Measurements from ENCODE around the gene SLC28A3.

DNA sequence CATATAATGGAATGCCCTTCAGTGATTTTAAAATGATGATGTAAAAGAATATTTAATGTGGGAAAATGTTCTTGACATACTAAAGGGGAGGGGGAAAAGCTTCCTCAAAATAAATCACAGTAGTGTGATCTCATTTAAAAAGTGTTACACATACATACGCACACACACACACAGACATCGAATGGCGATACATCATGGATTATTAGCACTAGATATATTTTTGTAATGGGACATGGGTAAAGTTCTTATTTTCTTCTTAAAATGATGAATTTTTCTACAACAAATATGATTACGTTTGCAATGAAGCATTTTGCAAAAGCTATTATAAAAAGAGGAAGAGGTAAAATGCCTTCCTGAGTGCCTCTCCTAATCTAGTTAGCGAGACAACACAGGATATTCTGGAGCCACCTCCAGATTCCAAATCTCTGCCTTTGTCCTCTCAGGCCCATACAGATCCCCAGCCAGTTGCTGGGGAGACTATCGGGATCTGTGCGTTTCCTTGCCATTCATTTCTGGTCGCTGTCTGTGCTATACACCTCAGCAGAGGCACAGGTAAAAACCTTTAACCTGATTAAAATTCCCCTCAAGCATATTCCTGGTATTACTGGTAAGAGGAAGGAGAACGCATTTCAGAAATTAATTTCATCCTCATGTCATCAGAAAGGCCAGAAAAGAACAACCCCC is 69.6 kb downstream of the SLC28A3 start:
- TF ChIP-seq, protein P1, sequence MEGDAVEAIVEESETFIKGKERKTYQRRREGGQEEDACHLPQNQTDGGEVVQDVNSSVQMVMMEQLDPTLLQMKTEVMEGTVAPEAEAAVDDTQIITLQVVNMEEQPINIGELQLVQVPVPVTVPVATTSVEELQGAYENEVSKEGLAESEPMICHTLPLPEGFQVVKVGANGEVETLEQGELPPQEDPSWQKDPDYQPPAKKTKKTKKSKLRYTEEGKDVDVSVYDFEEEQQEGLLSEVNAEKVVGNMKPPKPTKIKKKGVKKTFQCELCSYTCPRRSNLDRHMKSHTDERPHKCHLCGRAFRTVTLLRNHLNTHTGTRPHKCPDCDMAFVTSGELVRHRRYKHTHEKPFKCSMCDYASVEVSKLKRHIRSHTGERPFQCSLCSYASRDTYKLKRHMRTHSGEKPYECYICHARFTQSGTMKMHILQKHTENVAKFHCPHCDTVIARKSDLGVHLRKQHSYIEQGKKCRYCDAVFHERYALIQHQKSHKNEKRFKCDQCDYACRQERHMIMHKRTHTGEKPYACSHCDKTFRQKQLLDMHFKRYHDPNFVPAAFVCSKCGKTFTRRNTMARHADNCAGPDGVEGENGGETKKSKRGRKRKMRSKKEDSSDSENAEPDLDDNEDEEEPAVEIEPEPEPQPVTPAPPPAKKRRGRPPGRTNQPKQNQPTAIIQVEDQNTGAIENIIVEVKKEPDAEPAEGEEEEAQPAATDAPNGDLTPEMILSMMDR (IDR thresholded peaks at IDR 0.05 in 4 of 5, conservative IDR thresholded peaks at IDR 0.05 in 1 of 5) = no peak
- TF ChIP-seq POLR2A (IDR thresholded peaks at IDR 0.05) = no peak
